ENCODE measurements around the gene MARK3. TPM values are rescaled to one million over a fixed set of nuclear protein-coding genes. Genes with fewer than 3 reads are reported as not detected.
"Not testable (repeated sequence)": the region's sequence is repeated elsewhere in the genome, so short reads cannot be mapped to it uniquely, and the experiment has no call there.

The MARK3 gene
- total RNA-seq, 4 donors from 2014 or later, result 47.3 to 68.2 (median 58.8) TPM

GRCh38 chr14:103348154-103348553 lies 37.1 kb upstream of the MARK3 start:
- no peak overlapping the region for H3K4me3 ChIP-seq (ENCODE audit: low read depth, poor library complexity, severe bottlenecking)
- DNase-seq (ENCODE audit: low spot score in 2 of 2), result no peak
- intact Hi-C loops (cut with DNase I; ENCODE audit: low total_unique reads), result no loop called here
- TF ChIP-seq POLR2A (IDR thresholded peaks at IDR 0.05), result no peak
- no peak for TF ChIP-seq CTCF (IDR thresholded peaks at IDR 0.05)
- WGBS, 2 donors, result 80 to 82% methylated on average over 5 of the region's 5 CpGs

GRCh38 chr14:103349982-103350381 lies 35.2 kb upstream of the MARK3 start:
- H3K4me3 ChIP-seq (ENCODE audit: low read depth, poor library complexity, severe bottlenecking), result no peak overlapping the region
- DNase-seq (ENCODE audit: low spot score in 2 of 2), result no peak
- intact Hi-C loops (cut with DNase I; ENCODE audit: low total_unique reads), result no loop called here
- WGBS, 2 donors, result 89 to 93% methylated on average over 13 of the region's 13 CpGs
- TF ChIP-seq CTCF (IDR thresholded peaks at IDR 0.05) (no peak), POLR2A (IDR thresholded peaks at IDR 0.05) (no peak)

- intact Hi-C loops (cut with DNase I; ENCODE audit: low total_unique reads), result no loop called here
- H3K4me3 ChIP-seq (ENCODE audit: low read depth, poor library complexity, severe bottlenecking), result no peak overlapping the region
- TF ChIP-seq POLR2A (IDR thresholded peaks at IDR 0.05), result no peak
- TF ChIP-seq CTCF (IDR thresholded peaks at IDR 0.05), result no peak
- WGBS, 2 donors, result 77 to 80% methylated on average over 7 of the region's 7 CpGs
- no peak for DNase-seq (ENCODE audit: low spot score in 2 of 2)
Measured at GRCh38 chr14:103353362-103353761, 31.9 kb upstream of the MARK3 start.

GRCh38 chr14:103354141-103354540 lies 31.1 kb upstream of the MARK3 start:
- TF ChIP-seq POLR2A (IDR thresholded peaks at IDR 0.05) (no peak), CTCF (IDR thresholded peaks at IDR 0.05) (no peak)
- intact Hi-C loops (cut with DNase I; ENCODE audit: low total_unique reads), result no loop called here
- no peak overlapping the region for H3K4me3 ChIP-seq (ENCODE audit: low read depth, poor library complexity, severe bottlenecking)
- DNase-seq (ENCODE audit: low spot score in 2 of 2), result no peak
- 69 to 77% methylated on average over 7 of the region's 7 CpGs for WGBS, 2 donors

GRCh38 chr14:103356024-103356682 lies 29.1 kb upstream of the MARK3 start:
- WGBS, 2 donors, result 48 to 49% methylated on average over 9 of the region's 9 CpGs
- H3K4me3 ChIP-seq (ENCODE audit: low read depth, poor library complexity, severe bottlenecking), result no peak overlapping the region
- intact Hi-C loops (cut with DNase I; ENCODE audit: low total_unique reads), result no loop called here
- TF ChIP-seq POLR2A (IDR thresholded peaks at IDR 0.05) (no peak), CTCF (IDR thresholded peaks at IDR 0.05) (no peak)
- no peak for DNase-seq (ENCODE audit: low spot score in 2 of 2)

- WGBS, 2 donors, result 93% methylated on average over 10 of the region's 10 CpGs
- H3K4me3 ChIP-seq (ENCODE audit: low read depth, poor library complexity, severe bottlenecking); DNase-seq (ENCODE audit: low spot score in 2 of 2); intact Hi-C loops (cut with DNase I; ENCODE audit: low total_unique reads): not testable (repeated sequence)
Measured at GRCh38 chr14:103357552-103357951, 27.7 kb upstream of the MARK3 start.

Data from lower leg skin (tissue), 4 donors.